ENCODE measurements around the gene AMDHD1.
A peak's percentile ranks its signal among the peaks of the same experiment; 100 is the strongest.
"Not testable (repeated sequence)": the region's sequence is repeated elsewhere in the genome, so short reads cannot be mapped to it uniquely, and the experiment has no call there.

Gene AMDHD1

GRCh38 chr12:95962222-95962621 lies 19.1 kb downstream of the AMDHD1 start:
- H3K27me3 ChIP-seq (ENCODE audit: insufficient read depth, poor library complexity, severe bottlenecking): no peaks in the 10 kb centered on the region
- no peak for DNase-seq (ENCODE audit: low spot score)
- TF ChIP-seq CTCF (IDR thresholded peaks at IDR 0.05; ENCODE audit: poor library complexity, severe bottlenecking): no peak
- no peaks in the 10 kb centered on the region for H3K9me3 ChIP-seq (ENCODE audit: severe bottlenecking)
- no peaks in the 10 kb centered on the region for H3K36me3 ChIP-seq (ENCODE audit: low read depth)
- H3K4me3 ChIP-seq (ENCODE audit: severe bottlenecking): no peak overlapping the region
- H3K4me1 ChIP-seq (ENCODE audit: insufficient read depth, poor library complexity, severe bottlenecking): no peaks in the 10 kb centered on the region
- no peak overlapping the region for H3K27ac ChIP-seq (ENCODE audit: poor library complexity, severe bottlenecking)
- no peak for ATAC-seq (ENCODE audit: low read depth)

DNA sequence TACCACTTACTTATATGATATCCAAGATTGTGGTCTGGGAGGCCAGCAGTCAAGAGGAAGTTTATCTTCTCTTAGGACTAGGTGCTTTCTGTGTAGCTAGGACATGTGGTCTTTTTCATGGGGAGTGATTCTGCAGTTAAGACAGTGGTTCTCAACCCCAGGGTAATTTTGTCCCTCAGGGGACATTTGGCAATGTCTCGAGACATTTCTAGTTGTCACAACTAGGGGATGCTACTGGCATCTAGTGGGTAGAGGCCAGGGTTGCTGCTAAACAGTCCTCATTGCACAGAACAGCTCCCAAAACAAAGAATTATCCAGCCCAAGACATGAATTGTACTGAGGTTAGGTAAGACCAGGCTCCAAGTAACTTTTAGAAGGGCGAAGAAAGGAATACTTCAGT lies 20.0 kb downstream of the AMDHD1 start:
- H3K27me3 ChIP-seq (ENCODE audit: insufficient read depth, poor library complexity, severe bottlenecking): no peaks in the 10 kb centered on the region
- peak; percentile 11 for TF ChIP-seq CTCF (IDR thresholded peaks at IDR 0.05; ENCODE audit: poor library complexity, severe bottlenecking)
- no peak overlapping the region for H3K27ac ChIP-seq (ENCODE audit: poor library complexity, severe bottlenecking)
- DNase-seq (ENCODE audit: low spot score): no peak
- no peaks in the 10 kb centered on the region for H3K9me3 ChIP-seq (ENCODE audit: severe bottlenecking)
- no peak for ATAC-seq (ENCODE audit: low read depth)
- H3K4me1 ChIP-seq (ENCODE audit: insufficient read depth, poor library complexity, severe bottlenecking): no peaks in the 10 kb centered on the region
- H3K36me3 ChIP-seq (ENCODE audit: low read depth): no peaks in the 10 kb centered on the region
- H3K4me3 ChIP-seq (ENCODE audit: severe bottlenecking): no peak overlapping the region

DNA sequence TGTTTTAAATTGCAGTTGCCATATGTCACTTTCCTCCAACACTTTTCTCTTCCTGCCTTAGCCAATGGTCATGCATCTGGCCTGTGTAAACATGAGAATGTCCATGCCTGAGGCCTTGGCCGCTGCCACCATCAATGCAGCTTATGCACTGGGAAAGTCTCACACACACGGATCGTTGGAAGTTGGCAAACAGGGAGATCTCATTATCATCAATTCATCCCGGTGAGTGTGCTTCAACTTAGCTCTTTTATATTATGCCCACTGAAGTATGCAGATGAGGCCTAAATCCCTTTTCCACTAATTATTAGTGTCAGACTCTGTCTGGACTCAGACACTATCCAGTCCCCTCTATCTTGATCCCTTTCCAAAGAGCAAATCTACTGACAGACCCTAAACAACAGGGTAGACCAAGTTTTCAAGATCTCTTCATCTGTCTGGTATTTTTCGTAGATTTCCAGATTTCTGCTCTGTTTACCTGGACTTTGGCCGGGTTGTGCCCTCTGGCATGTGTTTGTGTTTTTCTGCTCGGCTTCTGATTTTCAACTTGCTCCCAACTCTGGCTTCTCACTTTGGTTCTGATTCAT lies 23.2 kb downstream of the AMDHD1 start:
- no peak for ATAC-seq (ENCODE audit: low read depth)
- H3K4me3 ChIP-seq (ENCODE audit: severe bottlenecking): no peak overlapping the region
- TF ChIP-seq CTCF (IDR thresholded peaks at IDR 0.05; ENCODE audit: poor library complexity, severe bottlenecking): no peak

DNA sequence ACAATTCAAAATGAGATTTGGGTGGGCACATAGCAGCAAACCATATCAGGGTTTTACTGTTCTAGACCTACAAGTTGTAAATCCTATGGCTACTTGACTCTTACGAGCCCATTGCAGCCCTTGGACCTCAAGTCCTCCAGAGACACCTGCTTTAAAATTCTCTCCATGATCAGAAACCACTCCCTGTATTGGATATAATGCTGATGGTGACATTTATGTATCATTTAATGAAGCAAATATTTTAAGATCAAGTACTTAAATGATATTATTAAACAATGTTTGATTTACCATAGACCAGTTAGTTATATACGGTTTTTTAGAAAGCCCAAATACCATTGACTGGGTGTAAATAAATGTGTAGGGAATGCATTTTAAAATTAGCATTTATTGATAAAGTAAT lies 24.2 kb downstream of the AMDHD1 start:
- ATAC-seq (ENCODE audit: low read depth): no peak
- Histone ChIP-seq H3K27me3 (ENCODE audit: insufficient read depth, poor library complexity, severe bottlenecking) (no peaks in the 10 kb centered on the region), H3K4me1 (ENCODE audit: insufficient read depth, poor library complexity, severe bottlenecking) (no peaks in the 10 kb centered on the region)

More for the DNA sequence above, 23.2 kb downstream of the AMDHD1 start:
- H3K27ac ChIP-seq (ENCODE audit: poor library complexity, severe bottlenecking): no peak overlapping the region
- no peaks in the 10 kb centered on the region for H3K27me3 ChIP-seq (ENCODE audit: insufficient read depth, poor library complexity, severe bottlenecking)
- H3K9me3 ChIP-seq (ENCODE audit: severe bottlenecking): no peaks in the 10 kb centered on the region
- H3K36me3 ChIP-seq (ENCODE audit: low read depth): no peaks in the 10 kb centered on the region
- H3K4me1 ChIP-seq (ENCODE audit: insufficient read depth, poor library complexity, severe bottlenecking): no peaks in the 10 kb centered on the region
- DNase-seq (ENCODE audit: low spot score): no peak

GRCh38 chr12:95969116-95969515 lies 26.0 kb downstream of the AMDHD1 start:
- not testable (repeated sequence) for H3K4me1 ChIP-seq (ENCODE audit: insufficient read depth, poor library complexity, severe bottlenecking); ATAC-seq (ENCODE audit: low read depth); H3K9me3 ChIP-seq (ENCODE audit: severe bottlenecking); H3K27me3 ChIP-seq (ENCODE audit: insufficient read depth, poor library complexity, severe bottlenecking); H3K4me3 ChIP-seq (ENCODE audit: severe bottlenecking); H3K27ac ChIP-seq (ENCODE audit: poor library complexity, severe bottlenecking); H3K36me3 ChIP-seq (ENCODE audit: low read depth); DNase-seq (ENCODE audit: low spot score)

More for the DNA sequence above, 24.2 kb downstream of the AMDHD1 start:
- DNase-seq (ENCODE audit: low spot score): no peak
- Histone ChIP-seq H3K27ac (ENCODE audit: poor library complexity, severe bottlenecking) (no peak overlapping the region), H3K36me3 (ENCODE audit: low read depth) (no peaks in the 10 kb centered on the region), H3K9me3 (ENCODE audit: severe bottlenecking) (no peaks in the 10 kb centered on the region), H3K4me3 (ENCODE audit: severe bottlenecking) (no peak overlapping the region)
- TF ChIP-seq CTCF (IDR thresholded peaks at IDR 0.05; ENCODE audit: poor library complexity, severe bottlenecking): no peak

All from RWPE2 (cell line).